HG03571 (cell line): ENCODE results near the gene CSAG1.
"Not testable (repeated sequence)": the region's sequence is repeated elsewhere in the genome, so short reads cannot be mapped to it uniquely, and the experiment has no call there.

ENCODE experiments used
- ATAC-seq: cut with Tn5 transposase; IDR thresholded peaks from one replicate; pipeline ENCODE4 v1.9.1; 2021; ENCODE audit not compliant: unreplicated experiment

Gene CSAG1, protein sequence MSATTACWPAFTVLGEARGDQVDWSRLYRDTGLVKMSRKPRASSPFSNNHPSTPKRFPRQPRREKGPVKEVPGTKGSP

DNA sequence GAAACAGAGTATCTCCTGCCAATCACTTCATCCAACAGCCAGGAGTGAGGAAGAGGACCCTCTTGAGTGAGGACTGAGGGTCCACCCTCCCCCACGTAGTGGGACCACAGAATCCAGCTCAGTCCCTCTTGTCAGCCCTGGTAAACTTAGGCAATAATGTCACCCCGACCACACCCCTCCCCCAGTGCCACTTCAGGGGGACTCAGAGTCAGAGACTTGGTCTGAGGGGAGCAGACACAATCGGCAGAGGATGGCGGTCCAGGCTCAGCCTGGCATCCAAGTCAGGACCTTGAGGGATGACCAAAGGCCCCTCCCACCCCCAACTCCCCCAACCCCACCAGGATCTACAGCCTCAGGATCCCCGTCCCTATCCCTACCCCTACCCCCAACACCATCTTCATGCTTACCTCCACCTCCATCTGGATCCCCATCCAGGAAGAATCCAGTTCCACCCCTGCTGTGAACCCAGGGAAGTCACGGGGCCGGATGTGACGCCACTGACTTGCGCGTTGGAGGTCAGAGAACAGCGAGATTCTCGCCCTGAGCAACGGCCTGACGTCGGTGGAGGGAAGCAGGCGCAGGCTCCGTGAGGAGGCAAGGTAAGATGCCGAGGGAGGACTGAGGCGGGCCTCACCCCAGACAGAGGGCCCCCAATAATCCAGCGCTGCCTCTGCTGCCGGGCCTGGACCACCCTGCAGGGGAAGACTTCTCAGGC is at the start of gene CSAG1, which contains the start of gene MAGEA12:
Gene CSAG1, minus strand, starts transcription at position 461 of the 715 bp plus-strand sequence. CDS start 1,261 bp downstream, outside the sequence.
Gene MAGEA12, plus strand, starts transcription at position 497 of the 715 bp plus-strand sequence. CDS start 2,405 bp downstream, outside the sequence.
- no peak for ATAC-seq

DNA sequence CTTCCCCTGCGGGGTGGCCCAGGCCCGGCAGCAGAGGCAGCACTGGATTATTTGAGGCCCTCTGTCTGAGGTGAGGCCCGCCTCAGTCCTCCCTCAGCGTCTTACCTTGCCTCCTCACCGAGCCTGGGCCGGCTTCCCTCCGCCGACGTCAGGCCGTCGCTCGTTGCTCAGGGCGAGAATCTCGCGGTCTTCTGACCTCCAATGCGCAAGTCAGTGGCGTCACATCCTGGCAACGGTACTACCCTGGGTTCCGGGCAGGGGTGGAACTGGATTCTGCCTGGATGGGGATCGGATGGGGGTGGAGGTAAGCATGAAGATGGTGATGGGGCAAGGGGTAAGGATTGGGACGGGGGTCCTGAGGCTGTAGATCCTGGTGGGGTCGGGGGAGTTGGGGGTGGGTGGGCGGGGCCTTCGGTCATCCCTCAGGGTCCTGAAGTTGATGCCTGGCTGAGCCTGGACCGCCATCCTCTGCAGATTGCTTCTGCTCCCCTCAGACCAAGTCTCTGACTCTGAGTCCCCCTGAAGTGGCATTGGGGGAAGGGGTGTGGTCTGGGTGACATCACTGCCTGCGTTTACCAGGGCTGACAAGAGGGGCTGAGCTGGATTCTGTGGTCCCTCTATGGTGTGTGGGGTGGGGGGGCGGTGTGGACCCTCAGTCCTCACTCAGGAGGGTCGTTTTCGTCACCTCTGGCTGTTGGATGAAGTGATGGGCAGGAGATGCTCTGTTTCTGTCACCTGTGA is 36.2 kb upstream of the CSAG1 start, which contains the start of gene MAGEA6:
Gene MAGEA6, minus strand, starts transcription at position 141 of the 741 bp plus-strand sequence. CDS start 2,039 bp downstream, outside the sequence.
- ATAC-seq, result not testable (repeated sequence)

DNA sequence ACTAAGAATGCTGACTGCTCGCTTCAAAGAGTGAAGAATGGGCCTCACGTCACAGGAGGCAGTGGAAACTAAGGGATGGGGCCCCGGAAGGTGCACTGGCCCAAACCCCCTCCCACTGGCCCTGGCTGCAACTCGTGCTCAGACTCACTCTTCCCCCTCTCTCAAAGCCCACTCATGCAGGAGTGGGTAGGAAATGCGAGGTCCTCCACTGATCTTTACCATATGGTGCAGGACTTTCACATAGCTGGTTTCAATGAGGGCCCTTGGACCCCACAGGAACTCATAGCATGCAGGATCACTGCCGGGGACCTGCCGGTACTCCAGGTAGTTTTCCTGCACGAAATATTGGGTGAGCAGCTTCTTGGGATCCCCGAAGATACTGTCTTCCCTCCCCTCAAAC is 33.0 kb upstream of the CSAG1 start:
- not testable (repeated sequence) for ATAC-seq

DNA sequence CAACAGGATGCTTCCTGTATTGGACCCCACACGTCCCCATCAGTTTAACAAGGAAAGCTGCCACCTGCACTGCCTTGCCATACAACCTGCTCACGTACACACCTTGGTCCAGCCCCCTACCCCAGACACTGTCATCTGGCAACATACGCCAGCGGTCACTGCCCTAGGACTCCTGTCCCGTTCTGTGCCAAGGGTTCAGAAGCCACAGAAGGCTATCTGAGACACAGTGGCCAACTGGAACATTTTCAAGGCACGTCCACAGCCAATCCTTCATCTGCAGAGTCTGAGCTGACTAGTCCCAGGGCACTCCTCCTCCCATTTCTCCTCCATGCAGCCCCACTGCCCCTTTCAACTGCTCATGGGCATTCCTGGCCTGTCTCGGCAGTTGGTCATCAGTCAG is 28.1 kb upstream of the CSAG1 start:
- not testable (repeated sequence) for ATAC-seq

DNA sequence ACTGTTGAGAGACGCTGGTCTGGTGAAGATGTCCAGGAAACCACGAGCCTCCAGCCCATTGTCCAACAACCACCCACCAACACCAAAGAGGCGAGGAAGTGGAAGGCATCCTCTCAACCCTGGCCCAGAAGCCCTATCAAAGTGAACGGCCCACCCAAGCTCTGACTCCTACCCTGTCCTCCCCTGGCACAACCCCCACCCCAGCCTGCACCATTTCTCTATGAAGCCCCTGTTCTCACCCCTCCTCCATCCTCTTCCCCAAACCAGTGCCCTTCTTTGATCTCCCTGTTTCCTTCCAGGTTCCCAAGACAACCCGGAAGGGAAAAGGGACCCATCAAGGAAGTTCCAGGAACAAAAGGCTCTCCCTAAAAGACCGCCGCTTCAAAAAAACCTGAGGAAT is 26.0 kb upstream of the CSAG1 start:
- not testable (repeated sequence) for ATAC-seq

DNA sequence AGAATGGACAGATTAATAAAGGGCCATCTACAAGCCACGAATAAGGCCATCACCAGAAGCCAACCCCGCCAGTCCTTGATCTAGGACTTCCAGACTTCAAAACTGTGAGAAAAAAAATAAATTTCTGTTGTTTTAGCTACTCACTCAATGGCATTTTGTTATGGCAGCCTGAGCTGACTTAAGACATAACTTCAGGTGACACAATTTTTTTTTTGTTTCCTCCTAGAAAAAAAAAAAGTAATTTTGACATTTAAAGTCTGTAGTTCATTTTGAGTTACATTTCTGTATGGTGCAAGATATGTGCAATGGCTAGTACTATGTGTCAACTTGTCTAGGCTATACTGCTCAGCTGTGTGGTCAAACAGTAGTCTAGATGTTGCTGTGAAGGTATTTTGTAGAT is 25.4 kb upstream of the CSAG1 start, which contains the start of gene CSAG3:
Gene CSAG3, plus strand, starts transcription at position 301 of the 400 bp plus-strand sequence.
- not testable (repeated sequence) for ATAC-seq

DNA sequence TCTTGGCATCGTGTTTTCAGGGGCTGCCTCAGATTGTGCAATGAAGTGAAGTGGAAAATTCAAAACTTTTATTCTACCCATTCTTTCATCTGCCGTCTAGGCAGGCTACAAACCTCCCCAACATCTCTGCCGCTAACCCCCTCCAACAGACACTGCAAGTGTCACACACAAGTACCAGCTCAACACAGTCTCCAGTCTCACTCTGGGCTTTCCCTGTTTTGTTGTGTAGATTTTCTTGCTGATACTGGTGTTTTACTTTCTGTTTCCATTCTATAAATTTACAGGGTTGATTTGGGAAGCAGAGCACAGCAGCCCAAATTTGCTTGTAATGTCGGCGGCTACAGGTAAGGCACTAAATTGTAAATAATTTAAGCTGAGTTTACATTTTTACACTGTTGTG is 21.4 kb upstream of the CSAG1 start:
- ATAC-seq, result not testable (repeated sequence)

DNA sequence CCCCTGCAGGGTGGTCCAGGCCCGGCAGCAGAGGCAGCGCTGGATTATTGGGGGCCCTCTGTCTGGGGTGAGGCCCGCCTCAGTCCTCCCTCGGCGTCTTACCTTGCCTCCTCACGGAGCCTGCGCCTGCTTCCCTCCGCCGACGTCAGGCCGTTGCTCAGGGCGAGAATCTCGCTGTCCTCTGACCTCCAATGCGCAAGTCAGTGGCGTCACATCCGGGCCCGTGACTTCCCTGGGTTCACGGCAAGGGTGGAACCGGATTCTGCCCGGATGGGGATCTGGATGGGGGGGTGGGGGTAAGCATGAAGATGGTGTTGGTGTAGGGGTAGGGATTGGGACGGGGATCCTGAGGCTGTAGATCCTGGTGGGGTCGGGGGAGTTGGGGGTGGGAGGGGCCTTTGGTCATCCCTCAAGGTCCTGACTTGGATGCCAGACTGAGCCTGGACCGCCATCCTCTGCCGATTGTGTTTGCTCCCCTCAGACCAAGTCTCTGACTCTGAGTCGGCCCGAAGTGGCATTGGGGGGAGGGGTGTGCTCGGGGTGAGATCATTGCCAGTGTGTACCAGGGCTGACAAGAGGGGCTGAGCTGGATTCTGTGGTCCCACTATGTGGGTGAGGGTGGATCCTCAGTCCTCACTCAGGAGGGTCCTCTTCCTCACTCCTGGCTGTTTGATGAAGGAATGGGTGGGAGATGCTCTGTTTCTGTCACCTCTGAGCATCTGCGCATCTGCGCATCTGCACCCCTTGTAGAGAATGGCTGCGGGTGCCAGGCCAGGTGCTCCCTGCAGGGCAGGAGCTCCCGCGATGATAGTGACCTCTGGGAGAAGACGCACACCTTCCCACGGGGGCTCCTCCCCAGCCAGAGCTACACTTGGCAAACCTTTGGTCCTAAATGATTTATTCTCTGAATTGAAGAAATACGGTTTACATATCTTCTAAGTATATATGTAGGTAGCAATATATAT is 20.4 kb upstream of the CSAG1 start, which contains the start of gene MAGEA2:
Gene MAGEA2, minus strand, starts transcription at position 157 of the 965 bp plus-strand sequence. CDS start 2,479 bp downstream, outside the sequence.
- ATAC-seq, result not testable (repeated sequence)

DNA sequence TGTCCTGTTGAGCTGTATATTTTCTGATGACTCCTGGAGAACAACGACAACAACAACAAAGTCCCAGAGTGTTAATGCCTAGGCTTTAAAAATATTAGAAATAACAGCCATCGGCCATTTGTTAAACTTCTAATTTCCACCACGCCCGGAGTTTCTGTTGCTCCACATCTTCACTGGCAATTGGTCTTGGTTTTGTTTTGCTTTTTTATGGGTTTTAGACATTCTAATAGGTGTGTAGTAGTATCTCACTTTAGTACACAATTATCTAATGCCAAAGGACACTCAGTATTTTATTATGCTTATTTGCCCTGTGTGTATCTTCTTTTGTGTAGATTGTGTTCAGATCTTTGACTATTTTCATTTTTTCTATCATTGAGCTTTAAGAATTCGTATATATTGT is 5.0 kb upstream of the CSAG1 start:
- ATAC-seq, result no peak

DNA sequence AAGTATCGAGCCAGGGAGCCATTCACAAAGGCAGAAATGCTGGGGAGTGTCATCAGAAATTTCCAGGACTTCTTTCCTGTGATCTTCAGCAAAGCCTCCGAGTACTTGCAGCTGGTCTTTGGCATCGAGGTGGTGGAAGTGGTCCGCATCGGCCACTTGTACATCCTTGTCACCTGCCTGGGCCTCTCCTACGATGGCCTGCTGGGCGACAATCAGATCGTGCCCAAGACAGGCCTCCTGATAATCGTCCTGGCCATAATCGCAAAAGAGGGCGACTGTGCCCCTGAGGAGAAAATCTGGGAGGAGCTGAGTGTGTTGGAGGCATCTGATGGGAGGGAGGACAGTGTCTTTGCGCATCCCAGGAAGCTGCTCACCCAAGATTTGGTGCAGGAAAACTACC is 3.0 kb upstream of the CSAG1 start:
- not testable (repeated sequence) for ATAC-seq

DNA sequence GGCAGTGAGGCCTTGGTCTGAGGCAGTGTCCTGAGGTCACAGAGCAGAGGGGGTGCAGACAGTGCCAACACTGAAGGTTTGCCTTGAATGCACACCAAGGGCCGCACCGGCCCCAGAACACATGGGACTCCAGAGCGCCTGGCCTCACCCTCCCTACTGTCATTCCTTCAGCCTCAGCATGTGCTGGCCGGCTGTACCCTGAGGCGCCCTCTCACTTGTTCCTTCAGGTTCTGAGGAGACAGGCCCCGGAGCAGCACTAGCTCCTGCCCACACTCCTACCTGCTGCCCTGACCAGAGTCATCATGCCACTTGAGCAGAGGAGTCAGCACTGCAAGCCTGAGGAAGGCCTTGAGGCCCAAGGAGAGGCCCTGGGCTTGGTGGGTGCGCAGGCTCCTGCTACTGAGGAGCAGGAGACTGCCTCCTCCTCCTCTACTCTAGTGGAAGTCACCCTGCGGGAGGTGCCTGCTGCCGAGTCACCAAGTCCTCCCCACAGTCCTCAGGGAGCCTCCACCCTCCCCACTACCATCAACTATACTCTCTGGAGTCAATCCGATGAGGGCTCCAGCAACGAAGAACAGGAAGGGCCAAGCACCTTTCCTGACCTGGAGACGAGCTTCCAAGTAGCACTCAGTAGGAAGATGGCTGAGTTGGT is 2.5 kb upstream of the CSAG1 start:
- ATAC-seq, result no peak

DNA sequence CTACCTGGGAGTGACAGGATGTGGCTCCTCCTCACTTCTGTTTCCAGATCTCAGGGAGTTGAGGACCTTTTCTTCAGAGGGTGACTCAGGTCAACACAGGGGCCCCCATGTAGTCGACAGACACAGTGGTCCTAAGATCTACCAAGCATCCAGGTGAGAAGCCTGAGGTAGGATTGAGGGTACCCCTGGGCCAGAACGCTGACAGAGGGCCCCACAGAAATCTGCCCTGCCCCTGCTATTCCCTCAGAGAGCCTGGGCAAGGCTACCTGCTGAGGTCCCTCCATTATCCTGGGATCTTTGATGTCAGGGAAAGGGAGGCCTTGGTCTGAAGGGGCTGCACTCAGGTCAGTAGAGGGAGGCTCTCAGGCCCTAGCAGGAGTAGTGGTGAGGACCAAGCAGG is 1.6 kb upstream of the CSAG1 start:
- ATAC-seq, result no peak

DNA sequence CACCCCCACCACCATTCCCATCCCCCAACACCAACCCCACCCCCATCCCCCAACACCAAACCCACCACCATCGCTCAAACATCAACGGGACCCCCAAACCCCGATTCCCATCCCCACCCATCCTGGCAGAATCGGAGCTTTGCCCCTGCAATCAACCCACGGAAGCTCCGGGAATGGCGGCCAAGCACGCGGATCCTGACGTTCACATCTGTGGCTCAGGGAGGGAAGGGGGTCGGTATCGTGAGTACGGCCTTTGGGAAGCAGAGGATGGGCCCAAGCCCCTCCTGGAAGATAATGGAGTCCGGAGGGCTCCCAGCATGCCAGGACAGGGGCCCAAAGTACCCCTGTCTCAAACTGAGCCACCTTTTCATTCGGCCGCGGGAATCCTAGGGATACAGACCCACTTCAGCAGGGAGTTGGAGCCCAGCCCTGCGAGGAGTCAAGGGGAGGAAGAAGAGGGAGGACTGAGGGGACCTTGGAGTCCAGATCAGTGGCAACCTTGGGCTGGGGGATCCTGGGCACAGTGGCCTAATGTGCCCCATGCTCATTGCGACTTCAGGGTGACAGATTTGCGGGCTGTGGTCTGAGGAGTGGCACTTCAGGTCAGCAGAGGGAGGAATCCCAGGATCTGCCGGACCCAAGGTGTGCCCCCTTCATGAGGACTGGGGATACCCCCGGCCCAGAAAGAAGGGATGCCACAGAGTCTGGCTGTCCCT is 780 bp upstream of the CSAG1 start:
- not testable (repeated sequence) for ATAC-seq

DNA sequence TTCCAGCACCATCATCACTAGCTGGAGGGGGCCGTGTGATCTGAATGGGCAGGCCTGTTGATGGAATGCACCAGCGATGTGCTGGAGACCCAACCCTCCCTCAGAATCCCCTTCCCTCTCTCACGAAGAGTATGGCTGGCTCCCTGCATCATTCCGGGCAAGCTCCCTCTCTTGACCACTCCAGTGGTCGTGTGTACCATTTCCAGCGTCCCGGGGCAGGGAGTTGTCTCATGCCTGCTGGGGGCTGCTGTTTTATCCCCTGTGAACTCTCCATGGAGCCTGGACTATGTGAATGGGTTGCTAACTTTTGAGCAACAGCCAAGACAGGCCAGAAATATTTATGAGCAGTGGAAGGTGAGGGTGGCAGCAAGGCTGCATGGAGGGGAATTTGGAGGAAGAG is 8.1 kb downstream of the CSAG1 start:
- no peak for ATAC-seq

DNA sequence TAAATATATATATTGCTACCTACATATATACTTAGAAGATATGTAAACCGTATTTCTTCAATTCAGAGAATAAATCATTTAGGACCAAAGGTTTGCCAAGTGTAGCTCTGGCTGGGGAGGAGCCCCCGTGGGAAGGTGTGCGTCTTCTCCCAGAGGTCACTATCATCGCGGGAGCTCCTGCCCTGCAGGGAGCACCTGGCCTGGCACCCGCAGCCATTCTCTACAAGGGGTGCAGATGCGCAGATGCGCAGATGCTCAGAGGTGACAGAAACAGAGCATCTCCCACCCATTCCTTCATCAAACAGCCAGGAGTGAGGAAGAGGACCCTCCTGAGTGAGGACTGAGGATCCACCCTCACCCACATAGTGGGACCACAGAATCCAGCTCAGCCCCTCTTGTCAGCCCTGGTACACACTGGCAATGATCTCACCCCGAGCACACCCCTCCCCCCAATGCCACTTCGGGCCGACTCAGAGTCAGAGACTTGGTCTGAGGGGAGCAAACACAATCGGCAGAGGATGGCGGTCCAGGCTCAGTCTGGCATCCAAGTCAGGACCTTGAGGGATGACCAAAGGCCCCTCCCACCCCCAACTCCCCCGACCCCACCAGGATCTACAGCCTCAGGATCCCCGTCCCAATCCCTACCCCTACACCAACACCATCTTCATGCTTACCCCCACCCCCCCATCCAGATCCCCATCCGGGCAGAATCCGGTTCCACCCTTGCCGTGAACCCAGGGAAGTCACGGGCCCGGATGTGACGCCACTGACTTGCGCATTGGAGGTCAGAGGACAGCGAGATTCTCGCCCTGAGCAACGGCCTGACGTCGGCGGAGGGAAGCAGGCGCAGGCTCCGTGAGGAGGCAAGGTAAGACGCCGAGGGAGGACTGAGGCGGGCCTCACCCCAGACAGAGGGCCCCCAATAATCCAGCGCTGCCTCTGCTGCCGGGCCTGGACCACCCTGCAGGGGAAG is 19.4 kb downstream of the CSAG1 start, which contains the start of gene MAGEA2B:
Gene MAGEA2B, plus strand, starts transcription at position 814 of the 973 bp plus-strand sequence. CDS start 2,479 bp downstream, outside the sequence.
- not testable (repeated sequence) for ATAC-seq

DNA sequence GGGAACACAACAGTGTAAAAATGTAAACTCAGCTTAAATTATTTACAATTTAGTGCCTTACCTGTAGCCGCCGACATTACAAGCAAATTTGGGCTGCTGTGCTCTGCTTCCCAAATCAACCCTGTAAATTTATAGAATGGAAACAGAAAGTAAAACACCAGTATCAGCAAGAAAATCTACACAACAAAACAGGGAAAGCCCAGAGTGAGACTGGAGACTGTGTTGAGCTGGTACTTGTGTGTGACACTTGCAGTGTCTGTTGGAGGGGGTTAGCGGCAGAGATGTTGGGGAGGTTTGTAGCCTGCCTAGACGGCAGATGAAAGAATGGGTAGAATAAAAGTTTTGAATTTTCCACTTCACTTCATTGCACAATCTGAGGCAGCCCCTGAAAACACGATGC is 20.3 kb downstream of the CSAG1 start:
- ATAC-seq, result not testable (repeated sequence)

DNA sequence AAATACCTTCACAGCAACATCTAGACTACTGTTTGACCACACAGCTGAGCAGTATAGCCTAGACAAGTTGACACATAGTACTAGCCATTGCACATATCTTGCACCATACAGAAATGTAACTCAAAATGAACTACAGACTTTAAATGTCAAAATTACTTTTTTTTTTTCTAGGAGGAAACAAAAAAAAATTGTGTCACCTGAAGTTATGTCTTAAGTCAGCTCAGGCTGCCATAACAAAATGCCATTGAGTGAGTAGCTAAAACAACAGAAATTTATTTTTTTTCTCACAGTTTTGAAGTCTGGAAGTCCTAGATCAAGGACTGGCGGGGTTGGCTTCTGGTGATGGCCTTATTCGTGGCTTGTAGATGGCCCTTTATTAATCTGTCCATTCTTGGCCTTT is 24.3 kb downstream of the CSAG1 start, which contains the start of gene CSAG2:
Gene CSAG2, minus strand, starts transcription at position 101 of the 400 bp plus-strand sequence. CDS start 161 bp downstream, outside the sequence.
- ATAC-seq, result not testable (repeated sequence)

DNA sequence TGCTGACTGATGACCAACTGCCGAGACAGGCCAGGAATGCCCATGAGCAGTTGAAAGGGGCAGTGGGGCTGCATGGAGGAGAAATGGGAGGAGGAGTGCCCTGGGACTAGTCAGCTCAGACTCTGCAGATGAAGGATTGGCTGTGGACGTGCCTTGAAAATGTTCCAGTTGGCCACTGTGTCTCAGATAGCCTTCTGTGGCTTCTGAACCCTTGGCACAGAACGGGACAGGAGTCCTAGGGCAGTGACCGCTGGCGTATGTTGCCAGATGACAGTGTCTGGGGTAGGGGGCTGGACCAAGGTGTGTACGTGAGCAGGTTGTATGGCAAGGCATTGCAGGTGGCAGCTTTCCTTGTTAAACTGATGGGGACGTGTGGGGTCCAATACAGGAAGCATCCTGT is 27.0 kb downstream of the CSAG1 start:
- not testable (repeated sequence) for ATAC-seq
